NCI-H226 (cell line): ENCODE measurements around the gene KCNK2.

Experiments used
- DNase-seq: peaks from one replicate; pipeline ENCODE4 v3.0.0-alpha.2; 2015

KCNK2 gene

GRCh38 chr1:215262106-215262505, 179.6 kb downstream of the KCNK2 start:
- no peak for DNase-seq

- no peak for DNase-seq
Observed at GRCh38 chr1:215263636-215264035, 181.1 kb downstream of the KCNK2 start.

- no peak for DNase-seq
Observed at GRCh38 chr1:215264649-215265048, 182.1 kb downstream of the KCNK2 start.

- DNase-seq: no peak
Observed at GRCh38 chr1:215267495-215267894, 185.0 kb downstream of the KCNK2 start.

DNA sequence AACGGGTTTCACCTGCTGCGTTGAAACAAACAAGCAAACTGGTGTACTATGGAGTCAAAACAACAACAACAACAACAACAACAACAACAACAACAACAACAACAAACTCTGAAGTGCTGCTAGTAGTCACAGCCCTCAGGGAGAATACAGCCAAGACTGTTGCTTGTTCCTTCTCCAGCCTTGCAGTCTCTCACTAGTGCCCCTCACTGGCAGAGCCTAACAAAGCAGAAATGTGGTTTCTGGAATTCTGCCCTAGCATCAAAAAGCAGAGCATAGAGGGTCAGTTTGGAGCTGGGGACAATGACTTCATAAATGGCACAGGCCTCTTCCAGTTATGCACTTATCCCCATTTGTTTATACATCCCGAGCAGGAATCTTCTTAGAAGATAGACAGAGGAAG, 187.4 kb downstream of the KCNK2 start:
- no peak for DNase-seq

DNA sequence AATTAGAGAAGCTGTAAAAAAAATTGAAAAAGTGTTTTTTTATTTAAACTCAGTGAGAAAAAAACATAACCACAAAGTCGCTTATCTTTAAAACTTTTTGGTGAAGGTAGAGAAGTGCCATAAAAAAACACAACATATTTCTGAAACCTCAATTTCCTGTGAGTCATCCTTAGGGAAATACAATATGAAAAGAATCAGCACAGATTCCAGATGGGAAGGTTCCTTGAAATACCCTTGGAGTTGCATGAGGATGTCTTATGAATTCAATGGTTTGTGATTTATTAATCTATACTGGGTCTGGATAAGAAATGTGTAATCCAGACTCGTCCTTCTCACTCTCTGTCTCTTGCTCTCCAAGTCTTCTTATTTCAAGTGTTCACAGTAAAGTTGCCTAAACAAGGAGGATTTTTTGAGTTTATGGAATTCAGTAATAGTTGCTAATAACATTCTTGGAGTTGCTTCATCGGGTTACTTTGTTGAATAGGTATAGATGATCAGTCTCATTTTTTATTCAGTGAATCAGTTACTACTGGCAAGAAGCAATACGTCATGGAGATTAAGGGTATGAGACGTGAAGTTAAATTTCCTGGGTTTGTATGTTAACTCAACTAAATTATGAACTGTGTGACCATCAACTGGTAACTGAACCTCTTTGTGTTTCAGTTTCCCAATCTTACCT, 191.4 kb downstream of the KCNK2 start:
- DNase-seq: peak; percentile 70

- DNase-seq: no peak
Observed at GRCh38 chr1:215276582-215276981, 194.0 kb downstream of the KCNK2 start.

DNA sequence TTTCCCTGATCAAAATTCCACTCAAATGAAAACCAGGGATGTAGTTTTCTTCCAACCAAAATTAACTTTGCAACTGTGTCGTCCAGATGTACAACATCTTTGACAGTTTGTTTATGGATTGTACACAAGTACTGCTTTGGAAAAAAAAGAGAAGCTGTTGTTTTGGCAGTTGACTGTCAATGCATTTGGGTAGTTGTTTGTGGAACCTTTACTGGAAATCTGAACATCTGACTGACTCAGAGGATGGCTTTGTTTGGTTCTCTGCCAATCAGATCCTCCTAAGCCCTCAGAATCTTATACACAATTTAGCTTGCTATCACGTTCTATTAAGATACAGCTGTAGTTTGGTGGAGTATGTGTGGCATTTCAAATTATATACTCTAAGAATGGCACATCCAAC, 195.0 kb downstream of the KCNK2 start:
- DNase-seq: no peak

DNA sequence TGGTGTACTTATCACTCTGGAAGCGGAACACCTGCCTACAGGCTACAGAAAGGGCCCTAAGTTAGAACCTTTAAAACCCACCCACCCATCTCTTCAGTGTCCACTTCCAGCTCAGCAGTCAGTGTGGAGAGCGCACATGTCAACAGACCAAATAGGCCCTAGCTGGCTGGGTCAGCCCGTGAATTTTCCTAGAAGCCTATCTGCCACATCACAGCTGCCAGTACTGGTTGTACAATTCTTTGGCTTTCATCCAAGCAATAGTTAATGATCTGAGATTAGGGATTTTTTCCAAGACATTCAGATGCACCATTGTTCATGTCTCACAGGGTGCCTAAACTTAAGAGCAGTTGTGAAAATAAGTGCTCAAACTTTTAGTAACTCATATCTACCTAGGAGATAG, 197.1 kb downstream of the KCNK2 start:
- DNase-seq: no peak

DNA sequence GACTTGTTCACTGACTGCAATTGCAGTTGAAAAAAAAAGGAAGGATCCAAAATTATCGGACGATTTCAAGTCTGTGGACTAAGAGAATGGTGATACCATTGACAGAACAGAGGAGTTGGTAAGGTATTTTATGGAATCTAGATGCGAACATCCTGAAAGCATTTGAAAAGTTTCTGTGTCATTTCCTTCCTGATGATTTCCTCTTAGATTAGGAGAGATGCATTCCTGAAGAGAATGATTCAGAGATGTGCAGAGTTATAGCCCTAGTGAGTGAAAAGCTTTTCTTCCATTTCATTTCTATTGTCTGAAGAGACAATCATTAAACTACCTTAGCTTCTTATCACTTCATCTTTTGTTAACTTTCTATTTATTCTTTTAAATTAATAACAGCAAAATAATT, 200.0 kb downstream of the KCNK2 start:
- DNase-seq: peak; percentile 16

- no peak for DNase-seq
Observed at GRCh38 chr1:215285013-215285800, 202.7 kb downstream of the KCNK2 start.
